B cell (primary cell): ENCODE results near the gene ELK1. TPM values are rescaled to one million over a fixed set of nuclear protein-coding genes. Genes with fewer than 3 reads are reported as not detected.

Experiments used
- ATAC-seq: fragments of 200-7000 bp; cut with Tn5 transposase; one replicate; pipeline ENCODE4 v1.10.0; 2021; ENCODE audit warnings: low read depth, mild to moderate bottlenecking, moderate number of reproducible peaks, moderate library complexity
- CTCF ChIA-PET: fragments of 350-600 bp; sonication (Branson Sonifier 250); formaldehyde crosslinking; loops from one replicate; lab custom pipeline; 2021; ENCODE audit warnings: antibody characterized with exemption, inconsistent platforms; lab: Charles Lee
- POLR2A ChIA-PET: fragments of 350-600 bp; sonication (Branson Sonifier 250); formaldehyde crosslinking; loops from one replicate; lab custom pipeline; 2021; ENCODE audit warnings: antibody characterized with exemption; lab: Charles Lee
- DNase-seq: peaks from one replicate; pipeline ENCODE4 v3.0.0; 2013
- H2AFZ ChIP-seq: 2 replicates; pipeline ENCODE4 v1.6.1; 2012; ENCODE audit warnings: mild to moderate bottlenecking, low read depth, low read length; ENCODE audit not compliant: insufficient read depth, poor library complexity, severe bottlenecking
- H3K27ac ChIP-seq, 2 donors: 1 replicate in 1 of 2; 2 replicates in 1 of 2; pipeline ENCODE4 v1.5.1; 2012 to 2013; ENCODE audit warnings: low read length in 2 of 2, mild to moderate bottlenecking in 2 of 2, moderate library complexity in 1 of 2
- H3K27me3 ChIP-seq, 4 experiments: fragments of 200-600 bp in 1 of 4; sonication (generic) in 1 of 4; replicated peaks in 1 of 4; 1 replicate in 2 of 4; 2 replicates in 2 of 4; pipeline versions ENCODE4 v1.6.1 to v1.7.0; 2013 to 2016; ENCODE audit warnings: low read length in 3 of 4, mild to moderate bottlenecking in 2 of 4, mixed read lengths in 1 of 4, moderate library complexity in 1 of 4; ENCODE audit not compliant: insufficient read depth in 4 of 4, control insufficient read depth in 3 of 4; ENCODE audit errors: control extremely low read depth in 1 of 4
- H3K36me3 ChIP-seq, 2 experiments: replicated peaks in 1 of 2; 1 replicate in 1 of 2; 2 replicates in 1 of 2; pipeline versions ENCODE4 v1.6.1 to v1.7.1; 2013; ENCODE audit warnings: low read length in 1 of 2; ENCODE audit not compliant: insufficient read depth in 2 of 2, control insufficient read depth in 1 of 2; ENCODE audit errors: control extremely low read depth in 1 of 2, extremely low read depth in 1 of 2
- H3K4me1 ChIP-seq, 2 donors: fragments of 200-600 bp in 1 of 2; sonication (generic) in 1 of 2; 1 replicate in 1 of 2; 2 replicates in 1 of 2; pipeline versions ENCODE4 v1.5.1 to v1.6.1; 2013 to 2017; ENCODE audit warnings: low read length in 2 of 2; ENCODE audit not compliant: control insufficient read depth in 2 of 2, insufficient read depth in 2 of 2
- H3K4me2 ChIP-seq: replicated peaks from 2 replicates; pipeline ENCODE3; 2012; ENCODE audit warnings: mild to moderate bottlenecking, low read depth, low read length; ENCODE audit not compliant: poor library complexity, severe bottlenecking
- H3K4me3 ChIP-seq, 5 experiments: fragments of 200-600 bp in 1 of 5; sonication (generic) in 1 of 5; 1 replicate in 3 of 5; 2 replicates in 2 of 5; pipeline versions ENCODE4 v1.5.1 to v1.7.0; 2011 to 2016; ENCODE audit warnings: low read length in 4 of 5, mild to moderate bottlenecking in 4 of 5, low read depth in 2 of 5, control low read depth in 1 of 5, moderate library complexity in 1 of 5; ENCODE audit not compliant: insufficient read depth in 1 of 5; ENCODE audit errors: control extremely low read depth in 1 of 5, extremely low read depth in 1 of 5
- H3K79me2 ChIP-seq: fragments of 200-600 bp; sonication (generic); one replicate; pipeline ENCODE4 v1.6.0; 2016; ENCODE audit warnings: low read length; ENCODE audit not compliant: control insufficient read depth, insufficient read depth
- H3K9ac ChIP-seq: fragments of 200-600 bp; sonication (generic); 2 replicates; pipeline ENCODE4 v1.6.1; 2017; ENCODE audit warnings: mild to moderate bottlenecking, low read length, moderate library complexity
- H3K9me3 ChIP-seq, 3 donors: one replicate each; pipeline versions ENCODE4 v1.6.1 to v1.7.1; 2013; ENCODE audit warnings: low read length in 2 of 3; ENCODE audit not compliant: control insufficient read depth in 2 of 3, insufficient read depth in 1 of 3; ENCODE audit errors: control extremely low read depth in 1 of 3
- H4K20me1 ChIP-seq: 2 replicates; pipeline ENCODE4 v1.6.0; 2012; ENCODE audit warnings: mild to moderate bottlenecking, low read length; ENCODE audit not compliant: insufficient read depth, control insufficient read depth, poor library complexity, severe bottlenecking
- H3K27ac Mint-ChIP-seq: one replicate; pipeline ENCODE4 v1.8.0; 2021; ENCODE audit warnings: mixed read lengths
- H3K27me3 Mint-ChIP-seq: one replicate; pipeline ENCODE4 v1.8.0; 2021; ENCODE audit warnings: mixed read lengths
- H3K4me1 Mint-ChIP-seq: one replicate; pipeline ENCODE4 v1.8.0; 2021; ENCODE audit warnings: mixed read lengths
- H3K4me3 Mint-ChIP-seq: one replicate; pipeline ENCODE4 v1.8.0; 2021; ENCODE audit warnings: mixed read lengths
- H3K9me3 Mint-ChIP-seq: one replicate; pipeline ENCODE4 v1.8.0; 2022; ENCODE audit warnings: mixed read lengths; ENCODE audit not compliant: insufficient read depth
- CTCF ChIP-seq: fragments of 200-600 bp; IDR thresholded peaks from one replicate; pipeline ENCODE4 v1.8.0; 2022; ENCODE audit warnings: antibody characterized with exemption, mild to moderate bottlenecking
- EZH2 ChIP-seq: IDR thresholded peaks from 2 replicates; pipeline ENCODE4 v1.6.1; 2012; ENCODE audit warnings: borderline replicate concordance, low read depth, mild to moderate bottlenecking, moderate library complexity, low read length; ENCODE audit not compliant: insufficient read depth, poor library complexity, severe bottlenecking
- WGBS: methylation state at CpG from one replicate; pipeline ENCODE4 v1.1.5; 2013; ENCODE audit warnings: missing lambda C conversion rate; ENCODE audit not compliant: insufficient coverage; 5-methylcytosine and 5-hydroxymethylcytosine counted together
- intact Hi-C: fragments of 100-400 bp; cut with micrococcal nuclease; formaldehyde crosslinking; loops from one replicate; pipeline ENCODE4 v1.10.0; 2022
- polyA plus RNA-seq: library from polyadenylated mRNA; depleted of rRNA; stranded (reverse); fragments of >200 nt; gene quantifications from 2 replicates; pipeline ENCODE4 v1.2.3, GENCODE V29; 2012
- total RNA-seq, 2 donors: library from RNA; stranded (reverse); fragments of 120-200 nt in 1 of 2; gene quantifications; 1 replicate in 1 of 2; 2 replicates in 1 of 2; pipeline versions ENCODE4 v1.2.3 to v1.2.4, GENCODE V29; 2013 to 2022

Gene ELK1
- total and polyA plus RNA-seq, 2 donors (not counting 1 experiment from before 2014, with no cell fraction given) = 14.2 to 22.7 TPM

- intact Hi-C loops = loop anchor here (1.0 to 10.0 kb wide), 9 partner anchors 9 to 1475 kb away; partner anchors contain the start of genes ARAF, GPKOW, PIM2 and RBM3
- Histone ChIP-seq H3K4me2 (peak overlapping the region; percentile 54), H3K79me2 (peaks cover 23% of the 10 kb centered on the region), H3K9ac (peak overlapping the region; percentile 78), H3K36me3 (peaks cover 0 to 7% of the 10 kb centered on the region in 2 experiments), H3K27me3 (no peaks in the 10 kb centered on the region), H3K9me3 (no peaks in the 10 kb centered on the region), H3K27ac (no peak overlapping the region), H3K4me1 (peaks cover 11 to 26% of the 10 kb centered on the region in 2 donors), H3K4me3 (peak overlapping the region in 4 of 5 experiments; percentile 68 to 77 (median 75)), H2AFZ (no peak overlapping the region), H4K20me1 (no peaks in the 10 kb centered on the region)
- Mint-ChIP-seq H3K4me1 (peaks cover 30% of the 10 kb centered on the region), H3K27me3 (no peaks in the 10 kb centered on the region), H3K4me3 (peak overlapping the region; percentile 93), H3K9me3 (no peaks in the 10 kb centered on the region), H3K27ac (peak overlapping the region; percentile 94)
- ChIA-PET CTCF (no interaction called here), POLR2A (interaction anchor here (0.6 to 1.7 kb wide), 3 partner anchors 10 to 890 kb away, joined by 3 to 4 read pairs (median 3); partner anchors contain the start of genes TBC1D25 and UXT)
- DNase-seq (no peak), ATAC-seq (no peak)
- WGBS = no CpG with 5 or more reads among the region's 11 CpGs
- no peak for TF ChIP-seq EZH2
- TF ChIP-seq CTCF = no peak
Measured at GRCh38 chrX:47649781-47650163, 591 bp downstream of the ELK1 start.

- H3K4me1 ChIP-seq = peaks cover 11 to 26% of the 10 kb centered on the region in 2 donors
- no CpG with 5 or more reads among the region's 8 CpGs for WGBS
- peak overlapping the region; percentile 18 for H3K9ac ChIP-seq
- H4K20me1 ChIP-seq = no peaks in the 10 kb centered on the region
- H3K4me2 ChIP-seq = peak overlapping the region; percentile 54
- H3K27me3 ChIP-seq = no peaks in the 10 kb centered on the region
- no peak for ATAC-seq
- Mint-ChIP-seq H3K27me3 (no peaks in the 10 kb centered on the region), H3K9me3 (no peaks in the 10 kb centered on the region), H3K4me1 (peaks cover 30% of the 10 kb centered on the region), H3K4me3 (peak overlapping the region; percentile 93), H3K27ac (peak overlapping the region; percentile 32)
- POLR2A ChIA-PET = interaction anchor here (0.6 kb wide), 1 partner anchor 51 kb away, joined by 4 read pairs; no protein-coding TSS in a partner anchor
- no peak for TF ChIP-seq EZH2
- TF ChIP-seq CTCF = no peak
- no peak overlapping the region for H2AFZ ChIP-seq
- CTCF ChIA-PET = no interaction called here
- no peaks in the 10 kb centered on the region for H3K9me3 ChIP-seq
- peaks cover 23% of the 10 kb centered on the region for H3K79me2 ChIP-seq
- peak overlapping the region in 2 of 5 experiments; percentile 18 to 68 for H3K4me3 ChIP-seq
- DNase-seq = no peak
- no peak overlapping the region for H3K27ac ChIP-seq
- H3K36me3 ChIP-seq = peaks cover 0 to 7% of the 10 kb centered on the region in 2 experiments
- intact Hi-C loops = no loop called here
Measured at GRCh38 chrX:47649271-47649670, 1.1 kb downstream of the ELK1 start.
